GM12878 (cell line): ENCODE data around the gene CCDC170. TPM values are rescaled to one million over a fixed set of nuclear protein-coding genes. Genes with fewer than 3 reads are reported as not detected.

ENCODE experiments used
- GATAD2B ChIP-seq: fragments of 450-650 bp; conservative IDR thresholded peaks from 2 replicates; pipeline ENCODE4 v1.6.1; 2017; ENCODE audit warnings: low read depth, mild to moderate bottlenecking, moderate library complexity
- KLF5 ChIP-seq: fragments of 450-650 bp; IDR thresholded peaks from 2 replicates; pipeline ENCODE4 v1.6.1; 2014; ENCODE audit warnings: mild to moderate bottlenecking; ENCODE audit not compliant: partially characterized antibody
- POLR2AphosphoS5 ChIP-seq: IDR thresholded peaks from 2 replicates; pipeline ENCODE4 v1.6.1; 2011; ENCODE audit warnings: mild to moderate bottlenecking, low read length, inconsistent platforms
- SRF ChIP-seq, 2 experiments: IDR thresholded peaks; 2 replicates each; pipeline ENCODE4 v1.6.1; 2011; ENCODE audit warnings: low read depth in 2 of 2, low read length in 2 of 2, mild to moderate bottlenecking in 1 of 2, moderate library complexity in 1 of 2
- TCF12 ChIP-seq: IDR thresholded peaks from 2 replicates; pipeline ENCODE4 v1.6.1; 2011; ENCODE audit warnings: low read depth, mild to moderate bottlenecking, low read length
- USF1 ChIP-seq: IDR thresholded peaks from 2 replicates; pipeline ENCODE4 v1.6.1; 2011; ENCODE audit warnings: borderline replicate concordance, low read depth, mild to moderate bottlenecking, moderate library complexity, mixed read lengths, low read length; ENCODE audit not compliant: insufficient read depth; ENCODE audit errors: extremely low read length
- USF2 ChIP-seq: IDR thresholded peaks from 2 replicates; pipeline ENCODE4 v1.6.1; 2011; ENCODE audit warnings: low read depth, low read length, improper control_type of control experiment, borderline replicate concordance
- ZSCAN29 ChIP-seq: fragments of 450-650 bp; IDR thresholded peaks from 2 replicates; pipeline ENCODE4 v1.6.1; 2017; ENCODE audit warnings: mild to moderate bottlenecking, moderate library complexity
- ZZZ3 ChIP-seq: IDR thresholded peaks from 2 replicates; pipeline ENCODE4 v1.6.1; 2011; ENCODE audit warnings: low read depth; ENCODE audit not compliant: control insufficient read depth, insufficient read length
- polyA plus RNA-seq, 11 experiments: library from polyadenylated mRNA; depleted of rRNA in 4 of 11; unstranded in 6 of 11; stranded (reverse) in 5 of 11; fragments of >200 nt; fragmentation: Nextera tagmentation in 4 of 11; fragmentation: Illumina TruSeq in 1 of 11; extraction: Ambion mirVana in 4 of 11; extraction: Trizol in 1 of 11; gene quantifications; 1 replicate in 1 of 11; 2 replicates in 10 of 11; pipeline versions ENCODE4 v1.2.1 to v1.2.3, GENCODE V29; 2011 to 2016; ENCODE audit warnings: inconsistent platforms in 2 of 11, missing spikeins in 2 of 11, low read depth in 1 of 11
- total RNA-seq, 4 experiments: library from RNA; depleted of rRNA in 3 of 4; stranded (reverse); fragments of >200 nt in 3 of 4; fragmentation: Illumina TruSeq in 1 of 4; extraction: Trizol in 1 of 4; gene quantifications; 2 replicates each; pipeline versions ENCODE4 v1.2.1 to v1.2.3, GENCODE V29; 2013 to 2021

Gene CCDC170
- total and polyA plus RNA-seq, 10 of the 15 experiments (the other 5 are each of a cell fraction or from before 2014, with no cell fraction given): not detected

- TF ChIP-seq USF2 (peak; percentile 100), SRF (IDR thresholded peaks at IDR 0.05; ENCODE audit: low read depth in 2 of 2, low read length in 2 of 2) (peak in 1 of 2 experiments; percentile 71; a peak in 1 of 4 replicates), TCF12 (no peak), GATAD2B (peak; percentile 64), USF1 (peak; percentile 100), KLF5 (no peak), POLR2AphosphoS5 (peak; percentile 92), ZSCAN29 (no peak), ZZZ3 (no peak)
These were observed 41.7 kb upstream of the CCDC170 start, which contains the start of gene RMND1 (continued) for GRCh38 chr6:151451950-151452749.
